ENCODE measurements around the gene ATAD3B. TPM values are rescaled to one million over a fixed set of nuclear protein-coding genes. Genes with fewer than 3 reads are reported as not detected.

Gene ATAD3B
- total RNA-seq, 4 donors from 2014 or later: 9.9 to 40.1 (median 24.1) TPM

DNA sequence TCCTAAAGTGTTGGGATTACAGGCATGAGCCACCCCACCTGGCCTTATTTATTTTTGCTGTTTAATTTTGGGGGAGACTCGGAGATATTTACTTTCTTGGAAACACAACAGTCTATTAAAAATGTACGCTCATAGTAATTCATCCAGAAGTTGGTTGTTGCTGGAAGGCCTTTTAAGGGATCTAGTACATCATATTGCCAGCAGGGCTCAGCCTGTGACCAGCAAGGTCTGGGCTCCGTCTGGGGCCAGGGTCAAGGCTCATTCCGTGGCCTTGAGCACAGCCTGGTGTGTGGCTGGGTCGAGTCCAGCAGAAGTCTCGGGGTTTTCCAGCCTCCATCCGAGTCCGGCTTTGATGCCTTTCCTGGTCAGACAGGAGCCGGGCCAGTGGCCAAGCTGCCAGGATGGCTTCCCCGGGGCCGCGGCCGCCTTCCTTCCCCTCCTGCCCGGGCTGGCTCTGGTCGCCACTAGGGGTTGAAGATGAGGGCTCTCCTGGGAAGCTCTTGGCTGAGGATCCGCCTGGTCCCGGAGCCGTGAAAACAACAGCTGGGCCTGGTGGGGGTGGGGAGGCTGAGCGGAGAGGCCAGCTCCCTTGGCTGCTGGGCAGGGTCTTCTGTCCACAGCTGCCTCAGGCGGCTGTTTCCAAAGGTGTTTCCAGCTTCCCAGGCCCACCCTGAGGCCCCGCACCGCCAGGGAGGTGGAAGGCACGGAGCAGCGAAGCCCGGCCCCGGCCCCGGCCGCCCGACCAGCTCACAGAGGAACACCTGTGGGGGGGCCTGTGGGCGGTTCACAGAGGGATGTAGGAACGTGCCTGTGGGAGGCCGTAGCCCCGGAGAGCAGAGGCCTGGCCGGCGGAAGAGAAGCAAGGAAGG is 41.2 kb upstream of the ATAD3B start:
- Histone ChIP-seq H3K4me3 (peak overlapping the region in 3 of 4 donors; percentile 15 to 50 (median 22)), H3K27me3 (peaks cover 0 to 30% (median 0%) of the 10 kb centered on the region in 4 donors), H3K4me1 (peaks cover 51 to 98% (median 68%) of the 10 kb centered on the region in 3 donors), H3K27ac (peak overlapping the region; percentile 93 to 97 (median 96)), H3K36me3 (no peaks in the 10 kb centered on the region), H3K9me3 (no peaks in the 10 kb centered on the region)
- DNase-seq: no peak
- intact Hi-C loops (cut with DNase I): no loop called here
- WGBS, 2 donors: 17 to 18% methylated on average over 5 to 11 of the region's 35 CpGs
- peak in 1 of 4 donors; percentile 7 for TF ChIP-seq POLR2A (IDR thresholded peaks at IDR 0.05)
- peak in 3 of 6 experiments; percentile 19 to 34 (median 31) for TF ChIP-seq CTCF (IDR thresholded peaks at IDR 0.05)

- TF ChIP-seq CTCF (IDR thresholded peaks at IDR 0.05): no peak
- no peak for TF ChIP-seq POLR2A (IDR thresholded peaks at IDR 0.05)
- Histone ChIP-seq H3K27ac (peak overlapping the region; percentile 93 to 97 (median 96)), H3K27me3 (peaks cover 0 to 28% (median 0%) of the 10 kb centered on the region in 4 donors), H3K4me1 (peaks cover 59 to 96% (median 70%) of the 10 kb centered on the region in 3 donors), H3K4me3 (peak overlapping the region in 3 of 4 donors; percentile 15 to 50 (median 22)), H3K36me3 (no peaks in the 10 kb centered on the region), H3K9me3 (no peaks in the 10 kb centered on the region)
- DNase-seq: no peak
- intact Hi-C loops (cut with DNase I): no loop called here
- WGBS, 2 donors: 44 to 63% methylated on average over 3 to 9 of the region's 18 CpGs
Observed at GRCh38 chr1:1430992-1431844, 40.3 kb upstream of the ATAD3B start.

DNA sequence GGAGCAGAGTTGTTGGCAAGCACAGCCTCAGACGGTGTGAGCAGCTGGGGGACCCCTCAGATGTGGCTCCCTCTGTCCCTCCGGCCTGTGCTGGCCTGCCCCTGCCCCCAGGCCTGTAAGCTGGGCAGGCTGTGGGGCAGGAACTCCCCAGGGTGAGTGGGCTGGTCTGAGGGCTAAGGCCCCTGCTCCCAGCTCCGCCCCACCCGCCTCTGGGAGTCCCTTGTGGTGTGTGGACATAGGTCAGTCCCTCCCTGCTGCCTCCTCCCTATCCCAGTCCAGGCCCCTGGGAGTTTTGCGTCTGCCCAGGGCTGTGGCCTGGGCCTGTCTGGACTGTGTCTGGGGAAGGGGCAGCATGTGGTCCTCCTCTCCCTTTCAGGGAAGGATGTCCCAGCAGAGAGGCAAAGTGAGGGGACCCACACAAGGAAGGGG is 39.7 kb upstream of the ATAD3B start:
- DNase-seq: no peak
- H3K4me3 ChIP-seq: no peak overlapping the region
- peaks cover 66 to 96% (median 72%) of the 10 kb centered on the region in 3 donors for H3K4me1 ChIP-seq
- TF ChIP-seq POLR2A (IDR thresholded peaks at IDR 0.05) (no peak), CTCF (IDR thresholded peaks at IDR 0.05) (no peak)
- no peaks in the 10 kb centered on the region for H3K36me3 ChIP-seq
- WGBS, 2 donors: 17% methylated on average over 1 of the region's 5 CpGs; no CpG with 5 or more reads in 1 of the 2 donors
- peak overlapping the region; percentile 93 to 97 (median 96) for H3K27ac ChIP-seq
- no peaks in the 10 kb centered on the region for H3K9me3 ChIP-seq
- intact Hi-C loops (cut with DNase I): no loop called here
- H3K27me3 ChIP-seq: peaks cover 0 to 28% (median 0%) of the 10 kb centered on the region in 4 donors

DNA sequence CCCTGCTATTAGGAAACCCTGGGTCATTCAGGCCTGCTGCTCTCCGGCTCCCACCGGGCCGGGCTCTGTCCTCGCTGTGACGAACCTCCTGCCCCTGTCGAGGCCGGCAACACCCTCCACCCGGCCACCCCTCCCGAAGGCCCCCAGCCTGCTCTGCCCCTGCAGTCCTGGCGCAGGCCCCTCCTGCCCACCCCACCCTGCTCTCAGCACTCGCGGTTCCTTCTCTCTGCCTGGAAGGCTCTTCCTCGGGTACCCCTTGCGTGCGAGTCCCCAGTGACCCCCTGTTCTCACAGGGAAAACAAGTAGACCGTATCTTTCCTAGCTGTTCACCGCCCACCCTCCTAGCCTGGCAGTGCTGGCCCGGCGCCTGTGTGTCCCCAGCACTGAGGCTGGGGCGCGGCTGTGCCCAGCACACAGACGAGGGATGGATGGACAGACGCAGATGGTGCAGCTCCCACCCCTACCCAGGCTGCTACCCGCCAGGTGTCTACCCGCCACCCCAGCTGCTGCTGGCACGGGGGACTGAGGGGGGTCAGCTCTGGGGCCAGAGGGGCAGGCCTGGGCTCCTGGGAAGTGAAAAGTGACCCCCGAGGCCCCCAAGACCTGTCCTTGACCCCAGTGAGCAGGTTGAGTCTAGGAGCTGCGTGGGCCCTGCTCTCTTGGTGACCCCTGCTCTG is 39.2 kb upstream of the ATAD3B start:
- Histone ChIP-seq H3K36me3 (peaks cover 0 to 1% (median 0%) of the 10 kb centered on the region in 3 donors), H3K27ac (peak overlapping the region; percentile 93 to 97 (median 96)), H3K9me3 (no peaks in the 10 kb centered on the region), H3K4me3 (peak overlapping the region in 3 of 4 donors; percentile 53 to 75 (median 70)), H3K27me3 (peaks cover 0 to 27% (median 0%) of the 10 kb centered on the region in 4 donors), H3K4me1 (peaks cover 71 to 96% (median 75%) of the 10 kb centered on the region in 3 donors)
- intact Hi-C loops (cut with DNase I): no loop called here
- TF ChIP-seq POLR2A (IDR thresholded peaks at IDR 0.05): no peak
- TF ChIP-seq CTCF (IDR thresholded peaks at IDR 0.05): no peak
- DNase-seq: no peak
- 48% methylated on average over 12 of the region's 28 CpGs; no CpG with 5 or more reads in 1 of the 2 donors for whole genome bisulfite sequencing, 2 donors

Data from esophagus squamous epithelium (tissue), 5 donors.